Activated CD4-positive, alpha-beta T cell treated with anti-CD3 and anti-CD28 coated beads for 4 hours (primary cell): ENCODE measurements around the gene SNX8.
"Not testable (repeated sequence)": the region's sequence is repeated elsewhere in the genome, so short reads cannot be mapped to it uniquely, and the experiment has no call there.

Experiments
- DNase-seq, 2 donors: peaks; one replicate each; pipeline ENCODE4 v3.0.0-alpha.2; 2020

Gene SNX8

DNA sequence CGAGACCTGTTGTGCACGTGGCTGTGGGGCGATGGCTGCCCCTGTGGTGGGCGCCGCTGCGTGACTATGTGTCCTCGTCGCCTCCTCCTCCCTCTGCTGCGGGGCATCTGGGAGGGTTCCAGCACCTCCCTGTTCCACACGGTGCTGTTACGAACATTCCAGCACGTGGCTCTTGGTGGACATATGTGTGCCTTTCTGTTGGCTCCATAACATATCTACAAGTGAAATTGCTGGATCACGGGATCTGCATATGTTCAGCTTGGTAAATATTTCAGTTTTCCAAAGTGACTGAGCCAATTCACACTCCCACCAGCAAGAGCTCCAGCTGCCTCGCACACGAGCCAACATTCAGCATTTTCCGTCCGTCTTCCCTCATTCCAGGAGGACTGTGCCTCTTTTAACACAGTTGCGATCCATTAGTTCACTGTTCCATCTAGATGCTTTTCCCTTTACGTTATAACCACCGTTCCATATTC is 25.1 kb downstream of the SNX8 start:
- no peak for DNase-seq

DNA sequence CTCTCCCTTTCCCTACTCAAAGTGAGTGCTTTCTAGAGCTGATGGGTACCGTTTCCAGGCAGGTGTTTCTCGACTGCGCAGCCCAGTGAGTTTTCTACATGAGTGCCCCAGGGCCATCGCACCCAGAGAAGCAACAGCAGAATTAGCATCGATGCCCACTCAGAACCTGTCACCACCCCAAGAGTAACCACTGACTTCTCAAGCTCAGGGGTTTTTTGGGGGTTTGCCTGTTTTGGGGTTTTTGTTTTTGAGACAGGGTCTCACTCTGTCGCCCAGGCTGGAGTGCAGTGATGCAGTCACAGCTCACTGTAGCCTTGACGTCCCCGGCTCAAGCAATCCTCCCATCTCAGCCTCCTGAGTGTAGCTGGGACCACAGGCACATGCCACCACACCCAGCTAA is 25.7 kb downstream of the SNX8 start:
- no peak for DNase-seq

DNA sequence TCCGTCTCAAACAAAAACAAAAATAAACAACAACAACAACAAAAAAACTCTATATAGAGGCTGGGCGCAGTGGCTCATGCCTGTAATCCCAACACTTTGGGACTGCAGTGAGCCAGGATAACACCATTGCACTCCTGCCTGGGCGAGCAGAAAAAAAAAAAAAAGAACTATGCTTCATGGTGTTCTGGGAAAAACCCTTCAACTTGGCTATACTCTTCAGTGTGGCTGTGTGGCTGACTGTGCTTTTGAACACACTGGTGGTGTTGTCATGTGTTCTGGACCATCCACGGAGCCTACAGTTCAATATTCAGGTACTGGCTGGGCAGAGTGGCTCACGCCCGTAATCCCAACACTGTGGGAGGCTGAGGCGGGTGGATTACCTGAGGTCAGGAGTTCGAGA is 26.5 kb downstream of the SNX8 start:
- no peak for DNase-seq

DNA sequence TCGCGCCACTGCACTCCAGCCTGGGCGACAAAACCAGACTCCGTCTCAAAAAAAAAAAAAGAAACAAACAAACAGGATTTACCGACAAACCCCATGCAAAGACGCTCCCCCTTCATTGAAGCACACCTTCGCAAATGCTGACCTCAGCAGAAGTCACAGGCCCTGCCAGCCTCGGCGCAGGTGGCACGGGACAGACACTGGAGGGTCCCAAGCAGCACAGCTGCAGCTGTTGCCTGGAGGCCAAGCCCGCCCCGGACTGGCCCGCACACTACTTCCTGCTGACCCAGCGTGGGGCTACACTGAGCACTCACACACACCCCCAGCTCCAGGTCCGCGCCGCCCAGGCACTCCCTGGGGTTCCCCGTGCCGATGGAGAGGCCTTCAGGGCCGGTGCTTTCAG is 31.2 kb downstream of the SNX8 start:
- DNase-seq: no peak

DNA sequence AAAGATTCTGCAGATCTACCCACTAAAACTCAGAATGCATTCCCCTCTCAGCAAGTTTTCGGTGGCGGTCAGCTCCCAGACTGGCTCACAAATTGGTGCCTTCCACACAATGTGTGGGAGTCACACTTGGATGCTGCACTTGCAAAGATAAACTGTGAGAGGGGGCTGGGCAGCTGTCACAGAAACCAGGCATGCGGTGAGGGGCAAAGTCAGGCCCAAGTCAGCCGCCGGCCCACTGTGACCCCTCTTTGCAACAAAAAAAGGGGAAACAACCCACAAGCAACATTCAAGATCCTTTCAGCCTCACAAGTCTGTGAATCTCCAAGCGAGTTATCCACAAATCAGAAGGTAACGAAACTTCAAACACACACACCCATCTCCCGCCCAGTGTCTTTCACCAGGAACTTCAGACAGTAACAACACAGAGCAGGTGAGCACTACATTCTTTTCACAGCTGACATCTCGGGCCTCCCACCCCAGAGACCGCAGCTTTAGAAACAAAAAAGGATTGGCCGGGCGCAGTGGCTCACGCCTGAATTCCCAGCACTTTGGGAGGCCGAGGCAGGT is 32.0 kb downstream of the SNX8 start:
- DNase-seq: no peak

DNA sequence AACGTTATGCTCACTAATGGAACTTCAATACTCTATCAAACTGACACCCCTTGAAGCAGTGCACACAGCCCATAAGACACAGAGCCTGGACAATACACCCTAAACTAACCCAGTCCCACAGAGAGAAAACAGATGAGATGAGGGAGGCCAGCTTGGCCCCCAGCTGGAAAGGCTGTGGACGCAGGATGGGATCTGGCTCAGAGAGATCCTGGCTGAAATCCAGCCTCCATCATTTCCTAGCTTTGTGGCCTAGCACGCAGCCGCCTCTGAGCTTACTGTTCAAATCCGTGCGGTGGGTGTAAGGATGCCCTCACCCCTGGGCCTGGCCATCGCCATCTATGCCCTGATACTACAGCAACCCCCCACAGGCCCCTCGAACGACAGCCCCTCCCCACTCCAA is 32.7 kb downstream of the SNX8 start:
- no peak for DNase-seq

DNA sequence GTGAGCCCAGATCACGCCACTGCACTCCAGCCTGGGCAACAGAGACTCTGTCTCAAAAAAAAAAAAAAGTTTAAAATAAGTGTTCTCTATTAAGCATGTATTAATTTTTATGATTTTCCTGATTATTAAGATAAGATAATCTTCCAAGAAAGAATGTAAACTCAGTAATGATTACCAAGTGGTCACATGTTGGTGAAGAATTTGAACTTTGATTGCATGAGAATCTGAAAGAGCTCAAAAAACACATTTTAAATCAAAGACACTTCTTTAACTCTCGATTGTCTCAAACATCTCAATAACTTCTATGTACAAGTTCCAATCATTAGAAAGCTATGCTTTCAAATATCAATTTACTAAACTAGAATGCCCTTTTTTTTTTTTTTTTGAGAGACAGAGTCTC is 33.8 kb downstream of the SNX8 start:
- DNase-seq: no peak

DNA sequence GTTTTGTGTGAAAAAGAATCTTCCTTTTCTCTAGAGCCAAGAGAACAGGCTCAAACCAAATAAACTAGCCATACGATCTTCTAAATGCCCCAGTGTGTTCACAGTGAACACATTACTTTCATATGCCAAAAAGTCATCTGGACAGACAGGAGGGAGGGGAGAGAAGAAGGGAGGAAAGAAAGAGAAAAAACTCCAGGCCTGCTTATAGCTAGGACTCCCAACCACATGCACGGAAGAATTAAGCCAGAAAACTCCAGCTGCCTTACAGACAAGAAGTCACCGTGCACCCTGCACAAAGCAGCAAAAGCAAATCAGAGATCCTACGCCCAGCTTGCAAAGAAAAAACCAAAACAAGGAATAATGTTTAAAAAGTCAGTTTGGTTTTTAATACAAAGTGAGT is 34.3 kb downstream of the SNX8 start:
- no peak for DNase-seq

DNA sequence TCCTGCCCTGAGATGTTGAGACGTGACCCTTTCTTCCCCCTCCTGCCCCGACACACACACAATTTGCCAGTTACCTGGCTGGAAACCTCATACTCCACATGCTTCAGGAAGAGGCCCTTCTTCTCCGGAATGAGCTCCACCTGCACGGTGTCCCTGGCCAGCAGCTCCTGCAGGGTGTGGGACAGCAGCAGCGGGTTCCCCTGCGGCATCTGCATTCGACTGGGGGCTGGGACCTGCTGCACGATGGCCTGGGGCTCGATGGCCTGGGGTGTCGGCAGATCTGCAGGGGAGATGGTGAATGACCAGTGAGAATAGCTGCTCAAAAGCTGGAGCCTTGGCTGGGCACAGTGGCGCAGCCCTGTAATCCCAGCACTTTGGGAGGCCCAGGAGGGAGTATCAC is 36.2 kb downstream of the SNX8 start:
- DNase-seq: no peak

DNA sequence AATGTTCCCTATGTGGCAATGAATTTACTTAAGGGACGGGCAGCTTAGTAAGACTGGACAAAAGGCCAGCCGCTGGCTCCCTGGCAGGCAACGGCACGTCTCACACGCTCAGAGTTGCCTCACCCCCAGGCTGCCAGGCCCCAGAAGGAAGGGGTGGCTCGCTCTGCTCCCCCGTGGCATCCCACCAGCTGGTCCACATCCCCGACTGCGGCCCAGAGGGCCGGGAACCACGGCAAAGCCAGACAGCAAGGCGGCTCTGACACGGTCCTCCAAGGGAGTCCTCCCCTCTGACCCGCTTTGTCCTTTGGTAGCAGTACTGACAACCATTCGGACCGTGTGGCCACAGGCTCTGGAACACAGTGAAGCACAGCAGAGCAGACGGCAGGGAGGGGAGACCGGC is 38.1 kb downstream of the SNX8 start:
- no peak for DNase-seq

DNA sequence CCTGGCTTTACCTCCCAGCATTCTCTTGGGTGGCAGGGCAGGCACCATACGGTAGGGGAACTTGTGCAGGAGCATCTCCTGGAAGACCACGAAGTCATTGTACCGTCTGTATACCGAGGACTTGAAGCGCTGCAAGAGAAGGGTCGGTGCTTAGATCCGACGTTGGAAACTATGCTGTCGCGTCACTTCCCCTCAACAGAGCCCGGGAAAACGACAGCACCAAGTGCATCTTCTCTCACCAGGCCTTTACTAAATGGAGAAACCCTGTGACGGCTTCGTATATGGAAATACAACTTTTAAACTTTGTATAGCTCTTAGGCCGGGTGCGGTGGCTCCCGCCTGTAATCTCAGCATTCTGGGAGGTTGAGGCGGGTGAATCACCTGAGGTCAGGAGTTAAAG is 39.1 kb downstream of the SNX8 start:
- DNase-seq: no peak

DNA sequence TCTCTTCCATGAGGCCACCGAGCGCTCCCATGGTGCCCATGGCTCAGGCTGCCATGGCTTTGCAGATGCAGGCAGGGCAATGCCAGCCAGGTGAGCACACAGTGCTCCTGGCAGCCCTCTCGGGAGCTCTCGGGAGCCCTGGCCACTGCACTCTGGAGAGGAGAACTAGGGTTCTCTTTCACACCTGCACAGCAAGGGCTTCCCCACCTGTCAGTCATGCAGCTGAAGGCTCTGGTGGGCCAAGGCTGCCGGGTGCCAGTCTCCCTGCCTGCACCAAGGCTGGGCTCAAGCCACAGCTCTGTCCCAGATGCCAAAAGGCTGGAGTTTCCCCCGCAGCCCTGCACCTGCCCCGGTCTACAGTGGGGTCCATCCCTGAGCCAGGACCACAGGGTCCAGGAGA is 39.6 kb downstream of the SNX8 start:
- DNase-seq: no peak

DNA sequence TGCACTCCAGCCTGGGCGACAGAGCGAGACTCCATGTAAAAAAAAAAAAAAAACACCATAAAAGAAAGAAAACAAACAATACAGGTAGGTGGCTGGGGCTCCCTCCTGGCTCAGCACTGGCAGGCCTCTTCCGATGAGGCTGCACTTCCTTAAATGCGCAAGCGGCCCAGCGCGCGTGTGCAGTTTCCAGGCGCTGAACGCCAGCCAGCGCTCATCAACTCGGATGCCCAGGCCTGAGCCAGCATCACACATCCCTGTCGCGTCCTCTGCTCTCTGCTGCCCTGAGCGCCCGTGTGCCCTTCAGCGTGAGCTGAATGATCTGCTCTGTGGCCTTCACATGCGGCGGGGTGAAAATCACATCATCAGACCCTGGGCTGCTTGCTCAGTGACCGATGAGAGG is 40.4 kb downstream of the SNX8 start:
- DNase-seq: no peak

DNA sequence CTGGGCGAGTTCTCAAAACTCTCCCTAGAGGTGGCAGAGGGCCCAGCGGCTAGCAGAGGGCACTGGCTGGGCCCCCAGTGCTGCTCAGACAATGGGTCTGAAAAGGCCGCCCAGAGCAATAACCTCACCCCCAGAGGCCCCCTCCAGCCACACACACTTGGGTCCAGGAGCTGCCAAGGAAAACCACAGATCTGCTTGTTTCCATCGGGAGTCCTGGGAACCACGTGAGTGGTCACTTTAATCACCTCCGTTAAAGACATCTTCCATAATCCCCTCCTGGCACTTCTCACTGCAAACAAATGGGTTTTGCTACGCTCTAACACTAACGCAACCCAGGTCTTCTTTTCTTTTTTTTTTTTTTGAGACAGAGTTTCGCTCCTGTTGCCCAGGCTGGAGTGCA is 42.2 kb downstream of the SNX8 start:
- DNase-seq: no peak

DNA sequence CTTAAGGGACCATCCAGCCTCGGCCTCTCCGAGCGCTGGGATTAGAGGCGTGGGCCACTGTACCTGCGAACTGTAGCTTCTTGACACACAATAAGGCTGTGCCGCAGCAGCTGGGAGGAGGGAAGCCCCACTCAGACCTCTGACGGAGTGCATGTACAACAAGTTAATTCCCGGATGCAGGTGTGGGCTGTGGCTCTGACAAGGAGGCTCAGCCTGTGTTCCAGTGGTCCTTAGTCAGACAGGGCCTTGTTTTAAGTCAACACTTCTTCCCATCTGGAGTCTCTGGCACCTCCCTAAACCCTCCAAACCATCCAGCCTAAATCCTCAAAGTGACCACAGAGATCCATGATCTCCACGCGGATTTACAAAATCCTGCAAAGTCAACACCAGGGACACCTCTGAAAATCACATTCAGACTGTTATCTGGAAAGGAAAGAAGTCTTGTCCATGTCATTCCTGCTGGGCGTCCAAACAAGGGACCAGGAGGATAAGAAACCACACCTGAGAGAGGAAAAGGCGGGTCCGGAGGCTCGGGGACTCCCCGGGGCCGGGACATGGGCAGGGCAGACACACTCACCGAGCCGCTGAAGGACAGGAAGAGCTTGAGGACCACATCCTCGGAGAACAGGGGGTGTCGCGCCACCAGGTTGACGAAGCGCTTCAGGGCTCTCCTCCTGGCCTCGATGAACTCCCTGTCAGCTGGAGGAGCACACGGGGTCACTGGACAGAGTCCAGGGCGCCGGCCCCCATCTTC is 42.8 kb downstream of the SNX8 start:
- no peak for DNase-seq

DNA sequence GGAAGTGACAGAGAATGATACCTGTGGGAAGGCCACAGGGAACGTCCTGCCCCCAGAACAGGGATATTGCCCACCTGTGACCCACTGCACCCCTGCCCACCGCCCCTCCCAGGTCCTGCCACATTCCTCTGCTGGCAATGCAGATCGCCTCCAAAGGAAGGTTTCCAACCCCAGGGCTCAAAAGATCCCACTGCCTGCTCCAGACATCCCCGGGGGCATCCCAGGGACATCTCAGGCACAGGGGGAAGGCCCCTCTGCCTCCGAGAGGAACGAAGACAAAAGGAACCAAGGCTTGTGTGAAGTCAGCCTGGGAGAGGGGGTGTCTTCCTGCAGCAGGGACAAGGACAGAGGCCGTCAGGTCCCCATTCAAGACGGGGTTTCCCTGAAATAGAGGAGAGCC is 43.7 kb downstream of the SNX8 start:
- DNase-seq: no peak

DNA sequence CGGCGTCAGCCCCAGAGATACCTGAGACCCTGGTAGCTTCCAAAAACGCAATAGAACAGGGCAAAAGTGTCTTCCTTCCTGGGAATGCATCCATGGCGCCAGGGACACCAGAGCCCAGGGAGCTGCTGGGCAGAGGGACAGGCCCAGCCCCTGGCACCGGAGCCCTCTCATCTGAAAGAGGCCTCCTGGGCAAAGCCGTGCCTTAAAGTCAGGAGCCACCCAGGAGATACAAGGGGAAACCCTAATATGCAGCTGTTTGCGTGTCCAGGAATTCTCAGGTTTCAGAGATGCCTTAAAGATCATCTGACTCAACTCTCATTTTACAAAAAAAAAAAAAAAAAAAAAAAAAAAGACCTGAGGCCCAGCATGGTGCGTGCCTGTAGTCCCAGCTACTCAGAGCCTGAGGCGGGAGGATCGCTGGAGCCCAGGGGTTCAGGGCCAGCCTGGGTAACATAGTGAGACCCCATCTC is 44.2 kb downstream of the SNX8 start:
- DNase-seq: no peak

DNA sequence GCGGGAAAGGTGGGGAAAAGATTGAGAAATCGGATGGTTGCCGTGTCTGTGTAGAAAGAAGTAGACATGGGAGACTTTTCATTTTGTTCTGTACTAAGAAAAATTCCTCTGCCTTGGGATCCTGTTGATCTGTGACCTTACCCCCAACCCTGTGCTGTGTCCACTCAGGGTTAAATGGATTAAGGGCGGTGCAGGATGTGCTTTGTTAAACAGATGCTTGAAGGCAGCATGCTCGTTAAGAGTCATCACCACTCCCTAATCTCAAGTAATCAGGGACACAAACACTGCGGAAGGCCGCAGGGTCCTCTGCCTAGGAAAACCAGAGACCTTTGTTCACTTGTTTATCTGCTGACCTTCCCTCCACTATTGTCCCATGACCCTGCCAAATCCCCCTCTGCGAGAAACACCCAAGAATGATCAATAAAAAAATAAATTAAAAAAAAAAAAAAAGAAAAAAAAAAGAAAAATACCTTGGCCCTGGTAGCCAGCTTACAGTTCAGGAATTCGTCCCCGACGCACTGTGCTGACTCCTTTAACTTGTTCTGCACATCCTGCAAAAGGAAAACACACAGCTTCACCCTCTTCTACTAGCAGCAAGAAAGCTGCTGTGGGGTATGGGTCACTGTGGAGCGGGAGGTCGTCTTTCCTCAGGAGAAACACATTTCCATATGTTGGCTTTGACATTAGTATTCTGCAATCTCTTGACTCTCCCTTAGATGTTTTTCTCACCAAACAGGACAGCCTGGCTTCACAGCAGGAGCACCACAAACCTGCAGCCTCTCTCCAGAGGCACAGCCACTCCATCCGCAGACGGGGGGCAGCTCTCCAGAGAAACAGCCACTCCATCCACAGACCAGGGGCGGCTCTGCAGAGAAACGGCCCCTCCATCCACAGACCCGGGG is 44.9 kb downstream of the SNX8 start:
- DNase-seq: not testable (repeated sequence)

DNA sequence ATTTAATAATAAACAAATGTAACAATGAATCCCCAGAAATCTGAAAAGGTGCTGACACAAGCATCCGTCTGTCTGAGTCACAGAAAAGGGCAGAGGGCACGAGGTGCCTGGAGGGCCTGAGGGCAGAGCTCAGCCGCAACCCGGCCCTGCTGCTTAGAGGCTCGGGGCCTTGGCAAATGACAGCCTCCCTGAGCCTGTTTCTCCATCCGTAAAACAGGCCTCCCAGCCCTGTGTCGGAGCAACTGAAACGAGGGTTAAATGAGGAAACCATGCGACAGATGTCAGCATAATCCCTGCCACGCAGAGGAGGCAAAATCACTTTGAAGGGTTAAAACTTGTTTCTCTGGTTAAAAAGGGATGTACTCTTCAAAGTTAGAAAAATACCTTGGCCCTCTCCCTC is 47.3 kb downstream of the SNX8 start:
- DNase-seq: no peak

DNA sequence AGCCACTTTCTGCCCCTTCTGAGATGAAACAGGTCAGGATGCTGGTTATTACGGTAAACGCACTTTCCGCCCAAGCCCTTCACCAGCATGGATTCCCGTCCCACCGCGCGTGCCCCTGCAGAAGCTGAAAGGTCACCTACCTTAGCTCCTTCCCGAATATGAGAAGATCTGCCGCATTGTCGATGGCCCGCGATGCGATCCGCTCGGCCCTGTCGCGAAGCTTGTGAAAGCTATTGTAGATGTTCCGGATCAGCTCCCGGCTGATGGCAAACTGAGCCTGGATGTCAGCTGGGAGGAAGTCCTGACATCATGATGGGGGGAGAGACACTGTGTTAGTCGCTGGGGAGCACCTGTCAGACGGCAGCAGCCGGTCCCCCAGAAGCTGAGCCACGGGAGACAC is 50.1 kb downstream of the SNX8 start:
- no peak for DNase-seq

DNA sequence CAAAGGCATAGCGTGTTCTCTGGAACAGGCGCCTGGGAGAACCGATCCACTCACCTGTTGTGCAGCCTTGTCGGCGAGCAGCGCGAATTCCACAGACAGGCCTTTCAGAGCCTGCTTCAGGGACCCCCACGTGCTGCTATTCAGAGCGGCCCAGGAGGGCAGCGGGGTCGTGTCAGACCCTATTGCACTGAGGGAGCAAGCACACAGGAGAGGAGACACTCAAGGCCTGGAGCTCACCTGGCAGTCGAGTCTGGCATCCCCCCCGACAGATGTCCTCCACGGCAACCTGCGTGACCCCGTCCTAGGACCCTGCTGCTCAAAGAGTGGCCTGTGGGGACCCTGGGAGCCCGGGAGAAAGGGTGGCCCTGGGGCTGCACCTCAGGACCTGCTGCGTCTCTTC is 51.1 kb downstream of the SNX8 start:
- no peak for DNase-seq

DNA sequence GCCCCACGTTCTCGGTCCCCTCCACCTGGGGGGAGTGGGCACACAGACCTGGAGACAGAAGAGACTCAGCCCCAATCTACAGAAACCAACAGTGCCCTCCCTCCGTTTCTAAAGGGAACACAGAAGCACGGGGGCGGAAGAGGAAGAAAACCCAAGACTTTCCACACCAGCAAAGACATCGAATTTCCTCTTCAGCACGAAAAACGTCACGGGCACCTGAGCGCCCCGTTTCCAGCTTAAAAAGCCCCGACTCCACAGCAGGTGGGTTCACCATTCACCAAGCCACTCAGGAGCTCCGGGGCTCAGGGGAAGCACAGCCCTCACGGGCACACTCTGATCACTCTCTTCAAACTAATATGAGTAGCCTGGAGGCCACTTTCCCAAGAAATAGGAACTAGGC is 52.6 kb downstream of the SNX8 start:
- peak; percentile 35 to 44 for DNase-seq

DNA sequence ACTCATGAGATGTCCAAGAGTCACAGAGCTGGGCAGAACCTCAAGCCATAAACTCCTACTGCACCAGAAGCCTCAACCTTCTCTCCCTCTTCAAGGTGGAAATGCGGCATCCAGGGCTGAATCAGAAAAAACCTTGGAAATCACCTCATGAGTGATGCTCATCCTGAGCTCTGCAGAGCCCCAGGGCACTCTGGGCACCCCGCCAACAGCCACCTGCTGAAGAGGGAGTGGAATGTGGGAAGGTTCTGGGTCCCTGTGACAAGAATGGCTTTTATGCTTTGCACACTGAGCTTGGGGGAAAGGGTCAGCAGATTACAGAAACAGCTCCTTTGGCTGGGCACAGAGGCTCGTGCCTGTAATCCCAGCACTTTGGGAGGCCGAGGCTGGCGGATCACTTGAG is 53.4 kb downstream of the SNX8 start:
- DNase-seq: no peak

DNA sequence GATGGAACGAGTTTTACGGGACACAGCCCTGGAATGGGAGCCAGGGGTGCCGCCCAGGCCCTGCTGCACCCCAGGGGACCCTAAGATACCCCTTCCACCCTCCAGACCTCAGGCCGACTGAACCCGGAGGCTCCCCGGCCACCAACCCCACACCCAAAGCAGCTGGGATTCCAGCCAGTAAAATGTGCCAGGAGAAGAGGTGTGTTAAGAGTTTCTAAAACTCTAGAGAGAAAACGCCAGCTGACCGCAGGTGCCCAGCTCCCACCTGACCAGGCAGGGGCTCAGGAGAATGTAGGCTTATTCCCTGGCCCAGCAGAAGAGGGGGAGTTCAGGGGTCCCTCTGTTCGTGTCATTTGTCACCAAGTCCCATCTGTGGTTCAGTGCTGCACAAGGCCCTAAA is 54.8 kb downstream of the SNX8 start:
- no peak for DNase-seq
